Stimulated activated CD4-positive, alpha-beta T cell treated with anti-CD3 and anti-CD28 coated beads, TNF-alpha, amount 100 ng/mL, for 1 hour (primary cell): ENCODE measurements around the gene FLT3.
"Not testable (repeated sequence)": the region's sequence is repeated elsewhere in the genome, so short reads cannot be mapped to it uniquely, and the experiment has no call there.

Experiments used
- DNase-seq, 3 donors: peaks; one replicate each; pipeline ENCODE4 v3.0.0-alpha.2; 2020; ENCODE audit warnings: low read depth in 3 of 3, low spot score in 1 of 3

FLT3 gene

DNA sequence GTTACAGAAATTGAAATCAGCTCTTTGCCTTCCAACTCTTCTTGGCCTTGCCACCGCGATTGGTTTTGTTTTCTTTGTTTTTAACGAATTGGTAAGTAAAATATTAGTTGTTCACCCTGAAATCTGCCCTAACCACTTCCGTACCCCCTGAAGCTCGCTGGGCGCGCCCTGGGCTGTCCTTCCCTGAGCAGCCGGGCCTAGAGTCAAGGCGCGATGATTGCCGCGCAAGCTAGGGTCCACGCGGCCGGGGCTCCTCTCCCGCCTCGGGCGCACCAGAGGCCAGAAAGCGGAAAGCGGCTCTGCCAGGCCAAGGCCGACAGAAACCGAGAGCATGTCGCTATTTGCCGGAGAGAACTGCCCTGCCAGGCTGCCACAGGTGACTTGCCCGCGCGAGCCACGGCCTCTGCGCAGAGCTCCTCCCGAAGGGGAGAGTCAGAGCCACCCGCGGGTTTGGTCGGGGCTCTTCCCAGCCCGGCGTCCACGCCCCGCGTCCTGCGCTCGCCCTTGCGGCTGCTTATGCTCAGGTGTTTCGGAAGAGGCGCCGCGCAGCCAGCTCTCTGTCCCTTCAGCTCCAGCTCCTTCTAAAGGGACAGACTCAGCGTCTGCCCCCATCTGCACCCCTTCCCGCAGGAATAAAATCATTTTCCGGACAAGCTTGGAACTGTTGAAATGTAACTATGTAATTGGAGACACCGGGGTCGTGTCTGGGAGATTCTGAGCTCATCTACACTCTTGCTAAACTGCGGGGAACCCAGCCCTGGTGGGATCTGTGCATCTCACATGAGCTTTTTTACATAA, 124.6 kb downstream of the FLT3 start:
- DNase-seq: no peak

DNA sequence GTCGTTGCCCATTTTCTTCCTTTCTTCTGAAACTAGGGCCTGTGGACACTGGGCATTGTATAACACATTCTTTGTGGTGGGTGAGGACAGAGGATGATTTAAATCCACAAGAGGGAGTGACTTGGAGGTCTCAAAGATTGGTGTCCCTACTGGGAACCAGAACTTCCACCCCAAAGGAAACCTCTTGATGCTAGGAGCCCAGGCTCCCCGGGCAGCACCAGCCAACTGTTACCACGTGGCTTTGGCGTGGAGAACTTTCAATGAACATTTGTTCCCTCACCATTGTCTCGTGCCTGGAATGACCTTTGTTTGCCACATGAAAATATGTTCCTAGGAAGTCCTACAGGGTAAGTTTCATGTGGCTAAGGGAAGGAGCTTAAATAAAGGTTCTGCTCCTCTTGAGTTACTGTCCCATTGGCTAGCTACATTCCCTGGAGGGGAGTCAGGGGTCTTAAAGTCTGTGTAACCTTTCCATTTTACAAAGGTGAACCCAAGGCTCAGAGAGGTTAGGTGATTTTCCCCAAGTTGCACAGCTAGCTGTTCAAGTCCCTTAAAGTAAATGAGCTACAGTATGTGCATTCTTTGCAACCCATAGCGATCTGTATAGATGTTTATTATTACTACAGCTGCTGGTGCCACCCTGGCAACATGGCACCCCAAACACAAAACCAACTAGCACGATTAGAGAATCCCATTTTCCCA, 126.3 kb downstream of the FLT3 start:
- no peak for DNase-seq

DNA sequence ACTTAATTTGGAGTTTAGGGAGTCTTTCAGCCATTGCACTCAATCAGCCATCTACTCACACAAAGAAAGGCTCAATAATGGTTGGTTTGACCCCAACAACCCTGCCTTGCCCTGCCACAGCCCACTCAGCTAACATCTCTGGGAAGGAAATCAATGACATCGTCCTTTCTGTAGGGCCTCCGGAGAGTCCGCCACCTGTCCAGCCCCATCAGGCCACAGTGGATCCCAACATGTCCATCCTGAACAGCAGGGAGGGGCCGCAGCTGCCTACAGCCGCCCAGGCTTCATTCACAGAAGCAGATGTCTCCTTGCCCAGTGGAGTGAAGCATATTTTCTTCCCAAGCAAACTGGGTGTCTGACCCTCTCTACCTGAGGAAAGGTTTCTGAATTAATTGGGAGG, 127.1 kb downstream of the FLT3 start:
- DNase-seq: no peak

- no peak for DNase-seq
These were observed 127.9 kb downstream of the FLT3 start for GRCh38 chr13:27972478-27972820.

GRCh38 chr13:27971776-27972477, 128.4 kb downstream of the FLT3 start:
- DNase-seq: no peak

- DNase-seq: no peak
These were observed 129.1 kb downstream of the FLT3 start for GRCh38 chr13:27971236-27971645.

GRCh38 chr13:27970382-27971235, 129.8 kb downstream of the FLT3 start:
- DNase-seq: no peak

DNA sequence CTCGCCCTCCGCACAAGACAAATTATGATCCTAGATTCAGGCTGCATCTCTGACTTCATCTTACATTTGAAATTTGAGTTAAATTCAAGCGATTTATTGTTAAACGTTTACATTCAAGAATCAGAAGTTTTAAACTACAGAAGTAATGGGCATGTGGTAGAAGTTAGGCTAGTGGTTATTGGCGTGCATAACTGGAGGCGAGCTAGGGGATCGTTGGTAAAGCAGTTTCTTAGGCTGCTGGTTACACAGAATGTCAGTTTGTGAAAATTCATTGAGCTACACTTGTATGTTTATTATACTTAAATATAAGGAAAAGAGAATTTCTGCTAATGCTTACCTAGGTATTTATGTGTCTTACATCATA, 130.5 kb downstream of the FLT3 start:
- DNase-seq: no peak

DNA sequence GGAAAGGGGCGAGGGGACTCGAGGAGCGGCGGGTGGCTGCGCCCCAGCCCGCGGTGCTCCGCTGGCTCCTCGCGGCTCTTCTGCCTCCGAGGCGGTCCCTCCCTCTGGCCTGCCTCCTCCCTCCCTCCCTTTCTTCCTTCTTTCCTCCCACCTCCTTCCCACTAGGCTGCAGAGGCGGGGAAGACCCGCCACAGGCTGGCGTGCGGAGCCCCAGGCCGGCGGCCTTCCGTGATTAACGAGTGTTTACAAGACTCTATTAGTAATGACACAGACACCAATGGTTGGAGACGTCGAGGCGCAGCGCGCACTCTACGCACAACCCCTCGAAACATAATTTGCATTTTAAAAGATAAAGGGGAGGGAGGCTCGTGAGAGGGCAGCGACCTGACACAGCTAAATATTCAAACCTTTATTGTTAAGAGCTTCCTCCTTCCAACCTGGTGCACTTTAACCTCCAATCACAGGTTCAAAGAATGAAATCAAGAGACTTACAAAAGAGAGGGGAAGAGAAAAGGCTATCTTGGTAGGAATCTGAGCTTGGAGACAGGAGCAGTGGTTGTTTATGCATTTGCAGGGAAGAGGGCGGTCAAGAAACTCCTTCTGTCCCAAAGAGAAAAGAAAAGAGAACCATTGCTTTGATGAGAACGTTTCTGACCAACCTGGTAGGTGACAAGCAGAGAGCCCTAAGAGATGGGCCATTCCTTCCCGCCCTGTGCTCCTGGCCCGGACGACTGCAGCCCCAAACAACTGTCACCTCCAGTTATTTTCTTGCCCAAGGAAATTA, 131.1 kb downstream of the FLT3 start, which contains the start of gene CDX2:
CDX2 (minus strand) TSS at position 234 of the 784 bp plus-strand sequence. CDS start 309 bp downstream, outside the sequence.
- no peak for DNase-seq

- no peak for DNase-seq
These were observed 131.9 kb downstream of the FLT3 start for GRCh38 chr13:27968316-27969081.

- DNase-seq: no peak
These were observed 132.6 kb downstream of the FLT3 start for GRCh38 chr13:27967736-27968315.

- no peak for DNase-seq
These were observed 133.1 kb downstream of the FLT3 start for GRCh38 chr13:27967203-27967735.

GRCh38 chr13:27966641-27967202, 133.7 kb downstream of the FLT3 start:
- DNase-seq: no peak

DNA sequence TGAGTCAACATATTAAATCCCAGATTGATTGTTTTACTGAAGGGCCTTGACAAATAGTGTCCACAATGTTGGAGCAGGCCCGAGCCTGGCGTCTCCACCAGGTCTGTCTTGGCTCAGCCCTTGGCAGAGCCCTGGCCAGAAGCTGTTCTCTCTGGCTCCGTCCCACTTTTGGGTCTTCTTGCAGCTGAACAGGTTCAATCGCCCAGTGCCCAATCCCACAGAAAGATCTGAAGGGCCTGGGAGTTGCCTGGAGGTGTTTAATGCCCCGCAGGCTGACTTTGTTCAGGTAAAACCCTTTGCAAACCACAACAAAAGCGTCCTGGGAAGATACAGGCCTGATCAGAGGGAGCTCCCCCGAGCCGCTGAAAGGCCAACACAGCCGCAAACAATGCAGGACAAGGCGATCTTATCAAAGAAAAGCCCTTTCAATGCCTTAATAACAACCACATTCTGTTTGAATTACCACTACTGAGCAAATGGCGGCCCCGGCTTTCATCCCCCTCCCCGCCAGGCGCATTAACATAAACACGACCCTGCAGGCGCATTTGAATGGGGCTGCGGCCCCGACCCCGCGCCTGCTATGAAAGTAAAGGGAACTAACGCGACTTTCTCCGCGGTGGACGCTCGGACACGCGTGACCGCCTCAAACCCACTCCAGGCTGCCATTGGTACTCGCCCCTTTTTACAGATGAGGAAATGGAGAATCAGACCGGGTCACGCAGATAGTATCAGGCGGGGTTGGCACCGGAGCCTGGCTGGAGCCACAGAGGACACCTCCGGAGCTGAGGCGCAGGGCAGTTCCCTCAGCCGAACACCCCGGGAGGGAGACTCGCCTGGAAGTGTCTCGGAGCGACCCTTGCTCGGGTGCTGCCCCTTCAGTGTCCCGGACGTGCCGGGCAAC, 134.4 kb downstream of the FLT3 start:
- no peak for DNase-seq

- DNase-seq: no peak
These were observed 135.0 kb downstream of the FLT3 start for GRCh38 chr13:27965343-27965739.

DNA sequence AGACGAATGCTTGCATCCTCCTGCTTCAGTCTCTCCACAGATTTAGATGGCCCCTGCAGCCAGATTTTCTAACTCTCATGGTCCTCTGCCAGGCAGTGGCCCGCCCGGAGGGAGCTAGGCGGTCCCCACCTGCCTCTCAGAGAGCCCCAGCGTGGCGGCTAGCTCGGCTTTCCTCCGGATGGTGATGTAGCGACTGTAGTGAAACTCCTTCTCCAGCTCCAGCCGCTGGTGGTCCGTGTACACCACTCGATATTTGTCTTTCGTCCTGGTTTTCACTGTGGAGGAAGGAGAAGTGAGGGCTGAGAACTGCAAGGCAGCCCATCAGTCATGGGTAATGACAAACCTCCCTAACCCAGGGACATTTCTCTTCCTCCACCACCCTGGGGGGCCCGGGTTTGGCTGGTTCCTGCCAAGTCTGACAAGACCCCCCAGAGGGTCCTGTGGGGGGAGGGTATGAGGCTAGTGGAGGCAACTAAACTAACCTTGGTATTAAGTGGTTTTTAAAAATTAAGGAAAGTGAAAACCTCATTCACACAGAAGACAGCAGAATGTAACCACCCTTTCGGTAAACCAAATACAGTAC, 135.5 kb downstream of the FLT3 start:
- DNase-seq: no peak

GRCh38 chr13:27964206-27964605, 136.2 kb downstream of the FLT3 start:
- DNase-seq: not testable (repeated sequence)
